IMR-90 (cell line): Measurements from ENCODE around the gene SLC35F3. TPM values are rescaled to one million over a fixed set of nuclear protein-coding genes. Genes with fewer than 3 reads are reported as not detected.

Experiments used
- ATAC-seq: fragments of 200-7000 bp; cut with Tn5 transposase; 2 replicates; pipeline ENCODE4 v1.9.1; 2020; ENCODE audit warnings: low read depth, mild to moderate bottlenecking, moderate library complexity
- BruUV-seq: library from RNA; stranded (reverse); fragments of 400-500 nt; replicated peaks from 2 replicates; lab custom pipeline; 2021; lab: Mats Ljungman, UMichigan
- CTCF ChIA-PET: fragments of 300-600 bp; formaldehyde crosslinking; extraction: SDS; loops from one replicate; lab custom pipeline; 2021; ENCODE audit warnings: antibody characterized with exemption; lab: Yijun Ruan, JAX
- POLR2A ChIA-PET: fragments of 300-600 bp; sonication (Branson Sonifier 250); formaldehyde crosslinking; loops from one replicate; lab custom pipeline; 2022; ENCODE audit warnings: antibody characterized with exemption; ENCODE audit not compliant: unreplicated experiment; lab: Charles Lee
- DNase-seq: peaks from one replicate; pipeline ENCODE4 v3.0.0; 2013
- H2AFZ ChIP-seq: replicated peaks from 2 replicates; pipeline ENCODE3; 2013; ENCODE audit warnings: low read length, mild to moderate bottlenecking; ENCODE audit not compliant: poor library complexity
- H2AK5ac ChIP-seq: 2 replicates; pipeline ENCODE4 v1.6.1; 2013; ENCODE audit warnings: low read depth, low read length, inconsistent platforms
- H2AK9ac ChIP-seq: replicated peaks from 2 replicates; pipeline ENCODE3; 2013; ENCODE audit warnings: mild to moderate bottlenecking, low read depth, low read length, moderate library complexity; ENCODE audit not compliant: poor library complexity
- H2BK120ac ChIP-seq: 2 replicates; pipeline ENCODE4 v1.6.1; 2013; ENCODE audit warnings: low read depth, low read length, inconsistent platforms
- H2BK15ac ChIP-seq: 3 replicates; pipeline ENCODE4 v1.6.1; 2013; ENCODE audit warnings: low read depth, low read length, inconsistent platforms
- H2BK20ac ChIP-seq: 2 replicates; pipeline ENCODE4 v1.6.1; 2013; ENCODE audit warnings: low read depth, mild to moderate bottlenecking, inconsistent platforms, low read length, moderate library complexity
- H2BK5ac ChIP-seq: 2 replicates; pipeline ENCODE4 v1.6.1; 2013; ENCODE audit warnings: mild to moderate bottlenecking, low read depth, low read length, inconsistent platforms; ENCODE audit not compliant: poor library complexity, severe bottlenecking
- H3K14ac ChIP-seq: replicated peaks from 2 replicates; pipeline ENCODE4 v1.6.1; 2013; ENCODE audit warnings: low read depth, low read length, inconsistent platforms
- H3K18ac ChIP-seq: 2 replicates; pipeline ENCODE4 v1.6.1; 2013; ENCODE audit warnings: low read depth, low read length, control low read depth
- H3K23ac ChIP-seq: 2 replicates; pipeline ENCODE4 v1.6.1; 2013; ENCODE audit warnings: low read depth, low read length, inconsistent platforms
- H3K27ac ChIP-seq: 2 replicates; pipeline ENCODE4 v1.5.1; 2013; ENCODE audit warnings: mild to moderate bottlenecking, control low read depth, low read length; ENCODE audit not compliant: insufficient read depth
- H3K27me3 ChIP-seq: 2 replicates; pipeline ENCODE4 v1.6.1; 2013; ENCODE audit warnings: low read length; ENCODE audit not compliant: control insufficient read depth, insufficient read depth
- H3K36me3 ChIP-seq: 2 replicates; pipeline ENCODE4 v1.6.1; 2013; ENCODE audit warnings: low read length, mixed read lengths; ENCODE audit not compliant: control insufficient read depth, insufficient read depth
- H3K4ac ChIP-seq: 2 replicates; pipeline ENCODE4 v1.6.1; 2013; ENCODE audit warnings: low read depth, low read length, inconsistent platforms
- H3K4me1 ChIP-seq: 2 replicates; pipeline ENCODE4 v1.6.1; 2013; ENCODE audit warnings: low read length, mixed read lengths; ENCODE audit not compliant: control insufficient read depth, insufficient read depth
- H3K4me2 ChIP-seq: 2 replicates; pipeline ENCODE4 v1.6.1; 2013; ENCODE audit warnings: low read depth, mild to moderate bottlenecking, control low read depth, low read length, moderate library complexity
- H3K4me3 ChIP-seq: 2 replicates; pipeline ENCODE4 v1.5.1; 2013; ENCODE audit warnings: low read depth, mild to moderate bottlenecking, control low read depth, low read length, moderate library complexity; ENCODE audit not compliant: insufficient read depth
- H3K56ac ChIP-seq: 2 replicates; pipeline ENCODE4 v1.6.1; 2013; ENCODE audit warnings: low read length, inconsistent platforms; ENCODE audit not compliant: insufficient read depth; ENCODE audit errors: extremely low read depth
- H3K79me1 ChIP-seq, 2 experiments: 2 replicates each; pipeline ENCODE4 v1.6.1; 2013; ENCODE audit warnings: low read length in 2 of 2, inconsistent platforms in 1 of 2, low read depth in 1 of 2
- H3K9ac ChIP-seq: 2 replicates; pipeline ENCODE4 v1.6.1; 2013; ENCODE audit warnings: low read depth, low read length, control low read depth
- H3K9me1 ChIP-seq: 2 replicates; pipeline ENCODE4 v1.6.1; 2013; ENCODE audit warnings: low read length, inconsistent platforms; ENCODE audit not compliant: insufficient read depth
- H3K9me3 ChIP-seq: 2 replicates; pipeline ENCODE4 v1.6.1; 2013; ENCODE audit warnings: low read length; ENCODE audit not compliant: control insufficient read depth, insufficient read depth
- H4K20me1 ChIP-seq: 2 replicates; pipeline ENCODE4 v1.6.1; 2013; ENCODE audit warnings: low read length, inconsistent platforms; ENCODE audit not compliant: insufficient read depth
- H4K5ac ChIP-seq: 2 replicates; pipeline ENCODE4 v1.6.1; 2013; ENCODE audit warnings: mild to moderate bottlenecking, low read depth, low read length, control low read depth
- H4K8ac ChIP-seq, 2 experiments: 2 replicates each; pipeline ENCODE4 v1.6.1; 2013; ENCODE audit warnings: low read depth in 2 of 2, low read length in 2 of 2, control low read depth in 1 of 2, inconsistent platforms in 1 of 2
- H4K91ac ChIP-seq: 2 replicates; pipeline ENCODE4 v1.6.1; 2013; ENCODE audit warnings: low read depth, low read length, inconsistent platforms; ENCODE audit not compliant: insufficient read depth
- BHLHE40 ChIP-seq: fragments of 150-350 bp; IDR thresholded peaks from 2 replicates; pipeline ENCODE4 v1.6.1; 2016; ENCODE audit warnings: mild to moderate bottlenecking, low read depth, low read length
- CHD1 ChIP-seq: IDR thresholded peaks from 2 replicates; pipeline ENCODE4 v1.6.1; 2012; ENCODE audit warnings: low read depth, low read length, improper control_type of control experiment
- CTCF ChIP-seq: conservative IDR thresholded peaks from 2 replicates; pipeline ENCODE4 v1.5.1; 2012; ENCODE audit warnings: mild to moderate bottlenecking, low read depth, low read length, improper control_type of control experiment
- FOS ChIP-seq: fragments of 150-350 bp; IDR thresholded peaks from 2 replicates; pipeline ENCODE4 v1.6.1; 2016; ENCODE audit warnings: low read depth, low read length
- MAFK ChIP-seq: IDR thresholded peaks from 2 replicates; pipeline ENCODE4 v1.6.1; 2012; ENCODE audit warnings: low read depth, low read length, improper control_type of control experiment
- MAZ ChIP-seq: IDR thresholded peaks from 2 replicates; pipeline ENCODE4 v1.6.1; 2012; ENCODE audit warnings: low read depth, mild to moderate bottlenecking, low read length, improper control_type of control experiment, moderate library complexity, borderline replicate concordance
- MXI1 ChIP-seq: IDR thresholded peaks from 2 replicates; pipeline ENCODE4 v1.6.1; 2012; ENCODE audit warnings: low read depth, mild to moderate bottlenecking, low read length, moderate library complexity, borderline replicate concordance
- NFE2L2 ChIP-seq: fragments of 150-350 bp; IDR thresholded peaks from 2 replicates; pipeline ENCODE4 v1.6.1; 2016; ENCODE audit warnings: low read depth, mild to moderate bottlenecking, low read length
- POLR2A ChIP-seq: IDR thresholded peaks from 2 replicates; pipeline ENCODE4 v1.6.1; 2012; ENCODE audit warnings: mild to moderate bottlenecking, low read depth, low read length
- RAD21 ChIP-seq: IDR thresholded peaks from 2 replicates; pipeline ENCODE4 v1.6.1; 2012; ENCODE audit warnings: low read length, improper control_type of control experiment
- RFX5 ChIP-seq: IDR thresholded peaks from 2 replicates; pipeline ENCODE4 v1.8.0; 2012; ENCODE audit warnings: low read depth, mild to moderate bottlenecking, low read length, moderate library complexity
- SMC3 ChIP-seq: fragments of 150-350 bp; IDR thresholded peaks from 2 replicates; pipeline ENCODE4 v1.6.1; 2016; ENCODE audit warnings: low read depth, mild to moderate bottlenecking, antibody characterized with exemption, low read length, moderate library complexity
- WGBS, 2 experiments: methylation state at CpG; one replicate each; pipeline versions ENCODE4 v1.1.5 to v1.1.7; 2013; ENCODE audit warnings: missing lambda C conversion rate in 2 of 2; ENCODE audit not compliant: insufficient read length in 1 of 2; ENCODE audit errors: extremely low coverage in 2 of 2; 5-methylcytosine and 5-hydroxymethylcytosine counted together
- dilution Hi-C: fragments of 300-500 bp; cut with HindIII; formaldehyde crosslinking; loops from one replicate; pipeline ENCODE4 v1.14.3; 2018; ENCODE audit warnings: low sequenced_read_pairs; ENCODE audit not compliant: unreplicated experiment
- in situ Hi-C: fragments of 300-500 bp; cut with MboI; formaldehyde crosslinking; loops from 3 replicates; pipeline ENCODE4 v1.14.3; 2019; ENCODE audit warnings: low sequenced_read_pairs, inconsistent platforms, mixed read lengths
- intact Hi-C: fragments of 100-400 bp; cut with micrococcal nuclease; formaldehyde crosslinking; loops from 2 replicates; pipeline ENCODE4 v1.10.0; 2022
- polyA plus RNA-seq, 3 experiments: library from polyadenylated mRNA; depleted of rRNA; stranded (reverse); fragments of >200 nt; gene quantifications; 2 replicates each; pipeline ENCODE4 v1.2.3, GENCODE V29; 2012; ENCODE audit warnings: low replicate concordance in 1 of 3
- total RNA-seq: library from RNA; depleted of rRNA; stranded (reverse); fragments of >200 nt; gene quantifications from 2 replicates; pipeline ENCODE4 v1.2.3, GENCODE V29; 2012

Gene SLC35F3
- total and polyA plus RNA-seq, 2 of the 4 experiments (the other 2 are of a cell fraction): under 0.01 to 0.17 TPM

- in situ Hi-C loops (no loop called here), intact Hi-C loops (no loop called here)
- ATAC-seq: no peak
Observed at GRCh38 chr1:233998456-233998855, 94.0 kb downstream of the SLC35F3 start.

More at GRCh38 chr1:233998456-233998855, 94.0 kb downstream of the SLC35F3 start:
- no peak overlapping the region for H2BK15ac ChIP-seq
- no peak overlapping the region for H3K56ac ChIP-seq
- H3K4me1 ChIP-seq: no peaks in the 10 kb centered on the region
- no peak overlapping the region for H3K4me3 ChIP-seq
- H2BK20ac ChIP-seq: no peak overlapping the region
- no peak overlapping the region for H3K4me2 ChIP-seq
- no peaks in the 10 kb centered on the region for H3K79me1 ChIP-seq
- no peak overlapping the region for H3K18ac ChIP-seq
- H3K9me3 ChIP-seq: peaks cover 15% of the 10 kb centered on the region
- no peak overlapping the region for H3K14ac ChIP-seq
- no peak overlapping the region for H2AK5ac ChIP-seq
- no peak overlapping the region for H2BK5ac ChIP-seq
- no peak overlapping the region for H3K23ac ChIP-seq
- no peak overlapping the region for H2AFZ ChIP-seq
- dilution Hi-C loops: no loop called here
- no peaks in the 10 kb centered on the region for H4K20me1 ChIP-seq
- no peak overlapping the region for H4K91ac ChIP-seq
- no peak overlapping the region for H3K4ac ChIP-seq
- no peaks in the 10 kb centered on the region for H3K27me3 ChIP-seq
- no peak overlapping the region for H3K27ac ChIP-seq
- H2AK9ac ChIP-seq: no peak overlapping the region
- WGBS, 2 experiments: no CpG with 5 or more reads among the region's 3 CpGs
- DNase-seq: no peak
- TF ChIP-seq CTCF (no peak), RFX5 (no peak), RAD21 (no peak), POLR2A (no peak), NFE2L2 (no peak), MXI1 (no peak), MAFK (no peak), FOS (no peak), CHD1 (no peak), BHLHE40 (no peak), SMC3 (no peak), MAZ (no peak)
- H3K9ac ChIP-seq: no peak overlapping the region
- no TSS peak for BruUV-seq
- H4K8ac ChIP-seq: no peak overlapping the region
- no peaks in the 10 kb centered on the region for H3K9me1 ChIP-seq
- H2BK120ac ChIP-seq: no peak overlapping the region
- POLR2A ChIA-PET: no interaction called here
- H3K36me3 ChIP-seq: no peaks in the 10 kb centered on the region
- H4K5ac ChIP-seq: no peak overlapping the region
- CTCF ChIA-PET: no interaction called here
